ENCODE data around the gene NDUFS6.
A peak's percentile ranks its signal among the peaks of the same experiment; 100 is the strongest.

Gene NDUFS6

DNA sequence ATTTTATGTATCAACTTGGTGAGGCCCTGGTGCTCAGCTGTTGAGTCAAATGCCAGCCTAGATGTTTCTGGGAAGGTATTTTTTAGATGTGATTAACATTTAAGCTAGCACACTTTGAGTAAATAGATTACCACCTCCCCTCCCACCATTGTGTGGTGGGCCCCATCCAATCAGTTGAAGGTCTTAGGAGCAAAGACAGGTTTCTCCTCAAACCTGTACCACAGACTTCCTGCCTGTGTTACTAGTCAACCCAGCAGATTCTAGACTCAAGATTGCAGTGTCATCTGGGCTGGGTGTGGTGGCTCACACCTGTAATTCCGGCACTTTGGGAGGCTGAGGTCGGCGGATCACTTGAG lies 35.3 kb upstream of the NDUFS6 start:
- no peak for DNase-seq

DNA sequence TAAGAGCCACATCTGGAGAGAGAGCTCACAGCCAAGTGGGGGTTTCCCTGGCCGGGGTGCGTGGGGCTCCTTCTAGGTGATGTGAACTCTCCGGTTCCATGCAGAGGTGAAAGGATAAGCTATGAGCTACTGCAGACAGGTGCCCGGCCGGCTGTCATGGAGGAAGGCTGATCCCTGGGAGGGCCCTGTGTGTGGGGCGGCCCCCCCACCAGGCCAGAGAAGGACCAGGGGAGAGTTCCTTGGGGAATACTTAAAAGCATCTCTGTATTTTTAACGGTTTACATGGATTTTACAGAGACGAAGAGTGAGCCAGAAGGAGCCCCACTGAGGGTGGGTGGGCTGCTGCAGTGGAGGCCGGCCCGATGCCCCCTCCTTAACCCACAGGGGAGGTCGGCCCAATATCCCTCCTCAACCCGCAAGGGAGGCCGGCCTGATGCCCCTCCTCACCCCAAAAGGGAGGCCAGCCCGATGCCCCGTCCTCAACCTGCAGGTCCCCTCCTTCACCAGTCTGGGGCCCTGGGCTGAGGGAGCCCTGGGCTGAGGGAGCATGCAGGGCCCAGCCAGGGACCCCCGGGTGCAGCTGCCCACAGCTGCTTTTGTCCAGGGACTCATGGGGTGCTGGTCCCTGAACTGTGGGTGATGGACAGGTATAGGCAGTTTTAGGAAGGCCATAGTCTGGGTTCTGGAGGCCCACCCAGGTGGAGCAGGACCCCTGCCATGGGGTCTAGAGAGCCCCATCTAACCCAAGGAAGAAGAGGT lies 33.5 kb upstream of the NDUFS6 start:
- DNase-seq, result no peak

DNA sequence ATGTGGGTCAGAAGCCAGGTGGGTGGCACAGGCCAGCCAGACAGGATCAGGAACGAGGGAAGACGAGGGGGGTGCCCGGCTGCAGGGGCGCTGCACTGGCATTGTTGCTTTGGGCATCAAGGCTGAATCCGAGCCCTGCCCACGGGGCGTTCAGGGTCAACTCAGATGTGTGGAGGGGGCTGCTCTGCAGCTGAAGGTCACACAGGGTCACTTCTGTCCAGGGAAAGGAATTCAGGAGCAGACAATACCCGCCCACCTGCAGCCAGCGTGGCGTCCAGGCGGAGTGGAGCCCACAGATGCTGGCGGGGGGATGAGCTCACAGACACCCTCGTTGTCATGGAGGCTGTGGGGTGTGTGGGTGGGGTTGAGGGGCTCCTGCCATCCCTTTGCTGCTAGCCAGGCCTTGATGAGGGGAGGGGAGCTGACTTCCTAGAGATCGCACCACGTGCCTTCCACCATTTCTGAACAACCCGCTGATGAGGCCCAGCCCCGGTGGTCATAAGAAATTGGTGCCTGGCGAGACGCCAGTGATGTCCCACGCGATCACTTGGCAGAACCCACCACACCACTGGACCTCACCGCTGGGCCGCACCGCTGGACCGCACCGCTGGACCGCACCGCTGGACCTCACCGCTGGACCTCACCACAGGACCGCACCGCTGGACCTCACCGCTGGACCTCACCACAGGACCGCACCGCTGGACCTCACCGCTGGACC lies 32.8 kb upstream of the NDUFS6 start:
- no peak for DNase-seq

GRCh38 chr5:1769017-1769640 lies 32.1 kb upstream of the NDUFS6 start:
- no peak for DNase-seq

GRCh38 chr5:1769752-1770442 lies 31.3 kb upstream of the NDUFS6 start:
- no peak for DNase-seq

DNA sequence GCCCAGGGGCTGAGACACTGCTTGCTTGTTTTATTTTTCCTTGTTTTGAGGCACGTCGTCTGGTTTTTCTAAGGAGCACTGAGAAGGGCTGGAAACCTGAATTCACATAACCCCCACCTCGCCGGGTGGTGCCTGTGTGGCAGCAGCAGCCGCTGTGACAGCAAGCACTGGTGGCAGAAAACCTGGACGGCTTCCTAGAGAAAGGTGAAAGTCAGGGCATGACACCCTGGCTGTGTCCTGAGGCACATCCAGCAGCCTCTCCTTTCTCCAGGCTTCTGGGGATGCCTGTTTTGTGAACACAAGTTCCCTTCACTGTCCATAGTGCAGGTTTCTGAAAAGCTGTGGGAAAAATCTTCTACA lies 30.8 kb upstream of the NDUFS6 start:
- no peak for DNase-seq

- peak; percentile 47 for DNase-seq
Measured at GRCh38 chr5:1771149-1772065, 29.8 kb upstream of the NDUFS6 start.

- no peak for DNase-seq
Measured at GRCh38 chr5:1772634-1773033, 28.6 kb upstream of the NDUFS6 start.

- DNase-seq, result no peak
Measured at GRCh38 chr5:1776831-1777230, 24.4 kb upstream of the NDUFS6 start.

DNA sequence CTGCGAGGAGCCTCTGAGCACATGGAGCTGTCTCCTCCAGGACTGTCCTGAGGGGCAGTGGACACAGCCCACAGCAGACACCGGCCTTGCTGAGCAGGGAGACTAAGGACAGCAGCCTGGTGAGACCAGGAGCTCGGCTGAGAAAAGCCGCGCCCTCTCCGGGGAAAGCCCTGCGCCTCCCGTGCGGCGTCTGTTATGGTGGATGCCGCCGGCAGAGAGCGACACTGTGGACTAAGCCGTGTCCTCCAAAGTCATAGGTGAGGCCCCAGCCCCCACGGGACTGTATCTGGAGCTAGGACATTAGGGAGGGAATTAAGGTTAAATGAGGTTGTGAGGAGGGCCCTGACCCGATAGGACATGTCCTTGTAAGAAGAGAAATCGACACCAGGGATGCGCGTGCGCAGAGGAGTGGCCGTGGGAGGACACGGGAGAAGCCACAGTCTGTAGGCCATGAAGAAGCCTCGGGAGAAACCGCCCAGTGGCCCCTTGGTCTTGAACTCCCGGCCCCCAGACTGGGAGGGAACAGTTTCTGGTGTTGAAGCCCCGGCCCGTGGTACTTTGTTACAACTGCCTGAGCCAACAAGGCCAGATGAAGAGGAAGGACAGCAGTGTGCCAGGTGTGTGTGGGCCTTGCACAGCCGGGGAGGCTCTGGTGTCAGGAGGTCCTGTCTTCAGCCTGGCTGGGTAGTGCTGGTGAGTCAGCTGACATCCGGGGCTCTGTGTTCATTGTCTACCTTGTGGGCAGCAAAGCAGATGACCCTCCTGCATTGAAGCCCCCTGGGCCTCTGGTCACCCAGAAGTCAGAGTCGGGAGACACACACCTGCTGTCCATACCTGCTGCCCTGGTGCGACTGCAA lies 23.7 kb upstream of the NDUFS6 start:
- no peak for DNase-seq

GRCh38 chr5:1778138-1779020 lies 22.8 kb upstream of the NDUFS6 start:
- no peak for DNase-seq

- no peak for DNase-seq
Measured at GRCh38 chr5:1779021-1779680, 22.1 kb upstream of the NDUFS6 start.

DNA sequence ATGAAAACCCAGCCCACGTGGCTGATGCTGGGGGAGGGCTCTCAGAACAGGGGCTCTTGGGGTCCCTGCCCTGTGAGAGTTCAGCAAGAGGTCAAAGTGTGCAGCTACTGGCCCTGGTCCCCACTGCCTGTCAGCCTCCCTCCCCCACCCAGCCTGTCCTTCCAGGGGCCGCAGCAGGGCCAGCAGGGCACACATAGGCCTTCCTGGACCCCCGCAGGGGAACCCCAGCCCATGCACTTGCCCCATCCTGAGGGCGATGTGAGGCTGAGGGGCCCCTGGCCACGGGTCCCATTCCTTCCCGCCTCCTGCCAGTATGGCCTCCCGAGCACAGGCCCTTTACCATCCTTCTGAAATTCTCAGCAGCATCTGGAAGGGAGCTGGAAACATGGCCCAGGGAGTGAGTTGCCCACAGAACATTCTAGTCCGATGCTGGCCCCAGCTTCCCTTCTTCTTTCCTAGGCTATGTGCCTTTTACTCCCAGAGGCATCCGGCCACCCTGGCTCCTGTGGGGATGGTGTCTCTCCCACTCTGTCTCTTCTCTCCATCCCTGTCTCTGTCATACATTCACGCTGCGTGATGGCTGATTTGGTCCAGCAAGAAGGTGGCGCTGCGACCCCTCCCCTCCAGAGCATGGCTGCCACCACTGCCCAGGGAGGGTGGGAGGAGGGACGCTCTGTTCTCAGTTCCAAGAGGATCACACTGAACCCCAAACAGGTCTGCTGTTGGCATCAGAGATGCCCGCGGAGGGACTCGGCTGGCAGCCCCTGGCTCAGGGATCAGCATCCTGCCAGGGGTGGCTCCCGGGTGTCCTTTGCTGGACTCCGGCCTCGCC lies 21.2 kb upstream of the NDUFS6 start:
- no peak for DNase-seq

GRCh38 chr5:1780614-1780930 lies 20.6 kb upstream of the NDUFS6 start:
- DNase-seq, result no peak

GRCh38 chr5:1781107-1781506 lies 20.1 kb upstream of the NDUFS6 start:
- DNase-seq, result no peak

DNA sequence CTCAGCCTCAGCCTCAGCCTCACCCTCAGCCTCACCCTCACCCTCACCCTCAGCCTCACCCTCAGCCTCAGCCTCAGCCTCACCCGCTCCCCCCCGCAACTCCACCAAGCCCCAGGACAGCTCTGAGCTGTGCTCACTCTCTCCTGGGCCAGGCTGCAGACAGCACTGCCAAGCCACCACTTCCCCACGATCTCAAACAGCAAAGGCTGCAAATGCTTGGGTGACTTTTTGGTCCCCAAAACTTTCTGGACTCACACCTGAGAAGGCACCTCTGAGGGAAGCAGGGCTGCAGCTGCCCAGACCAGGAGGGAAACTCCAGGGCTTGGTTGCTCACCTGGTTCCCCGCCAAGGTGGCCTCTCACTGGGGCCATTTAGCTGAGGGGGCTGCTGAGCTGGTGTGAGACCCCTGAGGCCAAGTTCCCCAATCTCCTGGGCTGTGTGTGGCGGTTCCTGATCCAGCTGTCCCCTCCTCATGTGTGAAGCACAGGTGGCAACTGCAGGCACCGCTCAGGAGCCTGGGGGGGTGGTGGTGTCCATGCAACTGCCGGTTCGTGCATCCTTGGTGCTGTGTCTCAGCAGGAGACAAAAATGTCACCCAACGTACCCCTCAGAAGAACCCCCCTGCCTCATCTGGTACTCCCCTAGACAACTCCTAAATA lies 19.4 kb upstream of the NDUFS6 start:
- DNase-seq, result no peak

DNA sequence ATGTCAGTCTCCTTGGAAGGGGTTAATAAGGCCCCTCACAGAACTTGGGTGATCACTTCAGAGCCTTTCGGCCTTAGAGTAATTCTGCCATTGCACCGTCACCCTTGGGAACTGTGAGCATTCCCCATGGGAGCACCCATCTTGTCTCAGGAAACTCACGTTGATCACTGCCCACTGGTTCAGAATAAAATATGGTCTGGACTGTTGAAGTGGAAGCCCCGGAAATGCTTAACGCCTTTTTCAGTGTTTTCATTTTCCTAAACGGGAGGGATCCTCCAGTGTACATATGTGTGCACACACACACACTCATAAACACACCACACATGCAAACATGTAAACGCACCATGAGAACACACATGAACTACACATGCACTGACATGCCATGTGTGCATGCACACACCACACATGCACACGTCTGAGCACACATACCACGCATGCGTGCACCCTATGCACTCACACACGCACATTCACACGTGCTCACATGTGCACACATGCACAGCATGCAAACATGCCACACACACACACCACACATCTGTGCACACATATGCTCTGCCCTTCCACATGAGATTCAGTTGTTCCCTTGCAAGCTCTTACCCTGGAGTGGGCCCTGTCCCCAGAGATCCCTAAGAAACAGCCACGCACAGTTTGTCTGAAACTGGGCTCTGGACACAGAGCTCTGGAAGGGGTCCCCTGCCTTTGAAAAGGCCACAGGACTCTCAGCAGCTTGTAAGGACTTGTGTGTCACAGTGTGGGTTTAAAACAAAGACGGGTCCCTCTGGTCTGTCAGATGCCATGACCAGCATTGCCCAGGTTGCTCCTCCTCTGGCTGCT lies 18.6 kb upstream of the NDUFS6 start:
- DNase-seq, result no peak

GRCh38 chr5:1783216-1783554 lies 18.0 kb upstream of the NDUFS6 start:
- DNase-seq, result no peak
